ENCODE measurements around the gene ADAMTS2.

The ADAMTS2 gene

GRCh38 chr5:179375831-179376365, 30.6 kb upstream of the ADAMTS2 start:
- H3K27ac Mint-ChIP-seq, result no peak overlapping the region
- no peaks in the 10 kb centered on the region for H3K36me3 Mint-ChIP-seq
- no peaks in the 10 kb centered on the region for H3K4me1 Mint-ChIP-seq (ENCODE audit: low read depth)
- H3K9me3 Mint-ChIP-seq (ENCODE audit: low read depth), result no peaks in the 10 kb centered on the region
- no peaks in the 10 kb centered on the region for H3K27me3 Mint-ChIP-seq
- H3K4me3 Mint-ChIP-seq, result no peak overlapping the region

- Mint-ChIP-seq H3K4me1 (ENCODE audit: low read depth) (no peaks in the 10 kb centered on the region), H3K27me3 (no peaks in the 10 kb centered on the region), H3K4me3 (no peak overlapping the region), H3K27ac (no peak overlapping the region), H3K9me3 (ENCODE audit: low read depth) (no peaks in the 10 kb centered on the region), H3K36me3 (no peaks in the 10 kb centered on the region)
Observed at GRCh38 chr5:179375236-179375685, 30.0 kb upstream of the ADAMTS2 start.

- H3K4me3 Mint-ChIP-seq, result no peak overlapping the region
- no peaks in the 10 kb centered on the region for H3K27me3 Mint-ChIP-seq
- H3K36me3 Mint-ChIP-seq, result no peaks in the 10 kb centered on the region
- no peak overlapping the region for H3K27ac Mint-ChIP-seq
- no peaks in the 10 kb centered on the region for H3K9me3 Mint-ChIP-seq (ENCODE audit: low read depth)
- H3K4me1 Mint-ChIP-seq (ENCODE audit: low read depth), result no peaks in the 10 kb centered on the region
Observed at GRCh38 chr5:179374506-179375235, 29.4 kb upstream of the ADAMTS2 start.

GRCh38 chr5:179373961-179374505, 28.8 kb upstream of the ADAMTS2 start:
- Mint-ChIP-seq H3K9me3 (ENCODE audit: low read depth) (no peaks in the 10 kb centered on the region), H3K27me3 (no peaks in the 10 kb centered on the region), H3K27ac (no peak overlapping the region), H3K4me1 (ENCODE audit: low read depth) (no peaks in the 10 kb centered on the region), H3K4me3 (no peak overlapping the region), H3K36me3 (no peaks in the 10 kb centered on the region)

GRCh38 chr5:179373101-179373934, 28.1 kb upstream of the ADAMTS2 start:
- no peaks in the 10 kb centered on the region for H3K4me1 Mint-ChIP-seq (ENCODE audit: low read depth)
- H3K36me3 Mint-ChIP-seq, result no peaks in the 10 kb centered on the region
- no peak overlapping the region for H3K27ac Mint-ChIP-seq
- H3K27me3 Mint-ChIP-seq, result no peaks in the 10 kb centered on the region
- H3K4me3 Mint-ChIP-seq, result no peak overlapping the region
- no peaks in the 10 kb centered on the region for H3K9me3 Mint-ChIP-seq (ENCODE audit: low read depth)

- Mint-ChIP-seq H3K9me3 (ENCODE audit: low read depth) (no peaks in the 10 kb centered on the region), H3K36me3 (no peaks in the 10 kb centered on the region), H3K27ac (no peak overlapping the region), H3K4me3 (no peak overlapping the region), H3K27me3 (no peaks in the 10 kb centered on the region), H3K4me1 (ENCODE audit: low read depth) (no peaks in the 10 kb centered on the region)
Observed at GRCh38 chr5:179371681-179372680, 26.7 kb upstream of the ADAMTS2 start.

- H3K4me1 Mint-ChIP-seq (ENCODE audit: low read depth), result no peaks in the 10 kb centered on the region
- H3K36me3 Mint-ChIP-seq, result no peaks in the 10 kb centered on the region
- no peak overlapping the region for H3K27ac Mint-ChIP-seq
- H3K27me3 Mint-ChIP-seq, result no peaks in the 10 kb centered on the region
- no peak overlapping the region for H3K4me3 Mint-ChIP-seq
- no peaks in the 10 kb centered on the region for H3K9me3 Mint-ChIP-seq (ENCODE audit: low read depth)
Observed at GRCh38 chr5:179371121-179371510, 25.9 kb upstream of the ADAMTS2 start.

GRCh38 chr5:179370490-179371120, 25.3 kb upstream of the ADAMTS2 start:
- Mint-ChIP-seq H3K27ac (no peak overlapping the region), H3K9me3 (ENCODE audit: low read depth) (no peaks in the 10 kb centered on the region), H3K27me3 (no peaks in the 10 kb centered on the region), H3K4me3 (no peak overlapping the region), H3K4me1 (ENCODE audit: low read depth) (no peaks in the 10 kb centered on the region), H3K36me3 (no peaks in the 10 kb centered on the region)

- Mint-ChIP-seq H3K27ac (no peak overlapping the region), H3K4me1 (ENCODE audit: low read depth) (no peaks in the 10 kb centered on the region), H3K36me3 (no peaks in the 10 kb centered on the region), H3K4me3 (no peak overlapping the region), H3K9me3 (ENCODE audit: low read depth) (no peaks in the 10 kb centered on the region), H3K27me3 (no peaks in the 10 kb centered on the region)
Observed at GRCh38 chr5:179369530-179369884, 24.2 kb upstream of the ADAMTS2 start.

GRCh38 chr5:179368806-179369529, 23.7 kb upstream of the ADAMTS2 start:
- Mint-ChIP-seq H3K4me1 (ENCODE audit: low read depth) (no peaks in the 10 kb centered on the region), H3K36me3 (no peaks in the 10 kb centered on the region), H3K4me3 (no peak overlapping the region), H3K27me3 (no peaks in the 10 kb centered on the region), H3K9me3 (ENCODE audit: low read depth) (no peaks in the 10 kb centered on the region), H3K27ac (no peak overlapping the region)

- no peaks in the 10 kb centered on the region for H3K36me3 Mint-ChIP-seq
- H3K27me3 Mint-ChIP-seq, result peaks cover 1% of the 10 kb centered on the region
- H3K4me1 Mint-ChIP-seq (ENCODE audit: low read depth), result no peaks in the 10 kb centered on the region
- no peak overlapping the region for H3K4me3 Mint-ChIP-seq
- no peak overlapping the region for H3K27ac Mint-ChIP-seq
- H3K9me3 Mint-ChIP-seq (ENCODE audit: low read depth), result no peaks in the 10 kb centered on the region
Observed at GRCh38 chr5:179368126-179368805, 23.0 kb upstream of the ADAMTS2 start.

- no peaks in the 10 kb centered on the region for H3K4me1 Mint-ChIP-seq (ENCODE audit: low read depth)
- peaks cover 1% of the 10 kb centered on the region for H3K27me3 Mint-ChIP-seq
- H3K9me3 Mint-ChIP-seq (ENCODE audit: low read depth), result no peaks in the 10 kb centered on the region
- no peak overlapping the region for H3K27ac Mint-ChIP-seq
- no peak overlapping the region for H3K4me3 Mint-ChIP-seq
- no peaks in the 10 kb centered on the region for H3K36me3 Mint-ChIP-seq
Observed at GRCh38 chr5:179367491-179367890, 22.2 kb upstream of the ADAMTS2 start.

- H3K27ac Mint-ChIP-seq, result no peak overlapping the region
- peaks cover 3% of the 10 kb centered on the region for H3K9me3 Mint-ChIP-seq (ENCODE audit: low read depth)
- no peaks in the 10 kb centered on the region for H3K4me1 Mint-ChIP-seq (ENCODE audit: low read depth)
- peaks cover 6% of the 10 kb centered on the region for H3K27me3 Mint-ChIP-seq
- no peak overlapping the region for H3K4me3 Mint-ChIP-seq
- no peaks in the 10 kb centered on the region for H3K36me3 Mint-ChIP-seq
Observed at GRCh38 chr5:179362355-179362754, 17.1 kb upstream of the ADAMTS2 start.
